ENCODE data around the gene C19orf38.

Gene C19orf38

GRCh38 chr19:10911579-10912363 lies 63.6 kb downstream of the C19orf38 start:
- no peak for DNase-seq (ENCODE audit: low spot score)

DNA sequence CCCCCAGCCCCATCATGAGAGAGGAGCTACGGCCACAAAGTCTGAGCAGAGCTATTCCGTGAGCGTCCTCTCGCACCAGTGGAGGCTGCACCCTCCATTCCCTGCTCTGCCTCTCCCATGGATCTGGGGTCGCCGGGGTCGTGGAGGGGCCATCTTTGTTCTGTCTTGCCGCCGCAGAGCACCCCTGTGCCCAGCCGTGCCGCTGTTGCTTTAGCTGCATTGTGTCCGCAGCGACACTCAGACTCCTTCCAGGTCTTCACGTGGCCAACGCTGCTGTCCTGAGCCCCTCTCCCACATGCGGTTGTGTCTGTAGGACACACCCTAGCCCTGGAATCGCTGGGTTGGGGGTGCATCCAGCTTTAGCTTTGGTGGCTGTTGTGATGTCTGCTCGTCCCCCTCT lies 64.4 kb downstream of the C19orf38 start:
- DNase-seq (ENCODE audit: low spot score) = no peak

DNA sequence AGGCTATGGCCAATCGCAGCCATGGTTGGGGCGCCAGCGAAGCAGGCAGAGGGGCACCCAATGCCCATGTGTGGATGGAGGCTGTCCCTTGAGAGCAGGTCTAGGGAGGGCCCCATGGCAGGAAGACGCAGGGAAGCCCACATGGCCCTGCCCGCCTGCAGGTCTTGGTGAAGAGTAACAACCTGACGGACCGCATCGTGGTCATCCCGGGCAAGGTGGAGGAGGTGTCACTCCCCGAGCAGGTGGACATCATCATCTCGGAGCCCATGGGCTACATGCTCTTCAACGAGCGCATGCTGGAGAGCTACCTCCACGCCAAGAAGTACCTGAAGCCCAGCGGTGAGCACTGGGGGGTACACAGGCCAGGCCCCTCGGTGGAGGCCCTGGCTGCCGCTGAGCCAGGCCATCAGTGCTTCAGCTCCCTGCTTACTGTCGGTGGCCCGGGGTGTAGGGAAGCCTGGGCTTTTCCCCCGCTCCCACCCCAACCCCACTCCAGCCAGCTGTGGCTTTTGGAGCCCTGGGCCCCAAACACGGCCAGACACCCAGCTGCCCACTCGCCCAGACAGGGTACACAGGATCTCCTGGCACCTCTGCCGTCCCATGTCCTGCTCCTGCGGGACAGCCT lies 65.6 kb downstream of the C19orf38 start:
- DNase-seq (ENCODE audit: low spot score) = no peak

- no peak for DNase-seq (ENCODE audit: low spot score)
These were observed 67.2 kb downstream of the C19orf38 start for GRCh38 chr19:10915130-10916091.

DNA sequence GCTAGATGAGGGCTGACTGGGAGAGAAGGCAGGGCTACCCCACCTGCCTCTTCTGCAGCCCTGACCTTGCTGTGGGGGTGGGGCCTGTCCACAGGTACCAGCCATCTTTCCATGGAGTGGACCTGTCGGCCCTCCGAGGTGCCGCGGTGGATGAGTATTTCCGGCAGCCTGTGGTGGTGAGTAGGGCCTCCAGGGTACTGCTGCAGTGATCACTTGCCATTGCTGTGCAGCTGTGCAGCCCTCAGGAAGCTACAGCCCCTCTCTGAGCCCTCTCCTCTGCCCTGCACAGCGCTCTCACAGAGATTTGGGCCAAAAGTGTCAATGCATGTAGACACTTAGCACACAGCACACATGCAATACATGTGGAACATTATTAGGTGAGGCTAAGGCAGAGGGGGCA lies 68.4 kb downstream of the C19orf38 start:
- DNase-seq (ENCODE audit: low spot score) = no peak

DNA sequence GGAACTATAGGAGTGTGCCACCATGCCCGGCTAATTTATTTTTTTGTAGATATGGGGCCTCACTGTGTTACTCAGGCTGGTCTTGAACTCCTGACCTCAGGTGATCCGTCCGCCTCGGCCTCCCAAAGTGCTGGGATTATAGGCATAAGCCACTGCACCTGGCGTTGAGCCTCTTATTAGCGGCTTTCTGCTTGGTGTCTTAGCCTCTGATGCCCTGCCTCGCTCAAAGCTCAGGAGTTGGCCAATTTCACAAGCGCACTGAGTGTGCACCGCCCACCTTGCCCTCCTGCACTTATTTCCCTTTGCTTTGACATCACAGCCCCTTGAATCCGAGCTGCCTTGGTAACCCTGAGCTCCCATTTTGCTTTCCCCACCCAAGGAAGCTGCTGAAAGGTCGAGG lies 70.1 kb downstream of the C19orf38 start:
- DNase-seq (ENCODE audit: low spot score) = no peak

Measured in COLO829 (cell line).